ENCODE results near the gene YIPF2.

The YIPF2 gene

GRCh38 chr19:10975374-10976130 lies 47.1 kb upstream of the YIPF2 start:
- no peak overlapping the region for H3K4me3 ChIP-seq (ENCODE audit: low read length)
- peaks cover 91% of the 10 kb centered on the region for H3K79me2 ChIP-seq (ENCODE audit: low read length)
- peaks cover 16% of the 10 kb centered on the region for H3K4me1 ChIP-seq (ENCODE audit: low read length)
- no peak overlapping the region for H2AFZ ChIP-seq (ENCODE audit: low read depth, low read length)
- peaks cover 11% of the 10 kb centered on the region for H3K36me3 ChIP-seq (replicated peaks; ENCODE audit: low read depth, low read length)
- H4K20me1 ChIP-seq (ENCODE audit: insufficient read depth, low read length): peaks cover 73% of the 10 kb centered on the region
- no peak overlapping the region for H3K27ac ChIP-seq (ENCODE audit: low read length)
- H3K9me3 ChIP-seq (ENCODE audit: insufficient read depth, low read length): no peaks in the 10 kb centered on the region
- no peak overlapping the region for H3K4me2 ChIP-seq (ENCODE audit: low read length)
- TF ChIP-seq EZH2phosphoT487 (IDR thresholded peaks at IDR 0.05; ENCODE audit: low read depth): no peak
- TF ChIP-seq, protein P1, sequence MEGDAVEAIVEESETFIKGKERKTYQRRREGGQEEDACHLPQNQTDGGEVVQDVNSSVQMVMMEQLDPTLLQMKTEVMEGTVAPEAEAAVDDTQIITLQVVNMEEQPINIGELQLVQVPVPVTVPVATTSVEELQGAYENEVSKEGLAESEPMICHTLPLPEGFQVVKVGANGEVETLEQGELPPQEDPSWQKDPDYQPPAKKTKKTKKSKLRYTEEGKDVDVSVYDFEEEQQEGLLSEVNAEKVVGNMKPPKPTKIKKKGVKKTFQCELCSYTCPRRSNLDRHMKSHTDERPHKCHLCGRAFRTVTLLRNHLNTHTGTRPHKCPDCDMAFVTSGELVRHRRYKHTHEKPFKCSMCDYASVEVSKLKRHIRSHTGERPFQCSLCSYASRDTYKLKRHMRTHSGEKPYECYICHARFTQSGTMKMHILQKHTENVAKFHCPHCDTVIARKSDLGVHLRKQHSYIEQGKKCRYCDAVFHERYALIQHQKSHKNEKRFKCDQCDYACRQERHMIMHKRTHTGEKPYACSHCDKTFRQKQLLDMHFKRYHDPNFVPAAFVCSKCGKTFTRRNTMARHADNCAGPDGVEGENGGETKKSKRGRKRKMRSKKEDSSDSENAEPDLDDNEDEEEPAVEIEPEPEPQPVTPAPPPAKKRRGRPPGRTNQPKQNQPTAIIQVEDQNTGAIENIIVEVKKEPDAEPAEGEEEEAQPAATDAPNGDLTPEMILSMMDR (IDR thresholded peaks at IDR 0.05; ENCODE audit: low read depth, low read length): no peak
- H3K27me3 ChIP-seq (ENCODE audit: low read depth, low read length): no peaks in the 10 kb centered on the region
- H3K9ac ChIP-seq (ENCODE audit: low read length): no peak overlapping the region

- H2AFZ ChIP-seq (ENCODE audit: low read depth, low read length): no peak overlapping the region
- no peak overlapping the region for H3K4me2 ChIP-seq (ENCODE audit: low read length)
- peaks cover 63% of the 10 kb centered on the region for H4K20me1 ChIP-seq (ENCODE audit: insufficient read depth, low read length)
- H3K4me3 ChIP-seq (ENCODE audit: low read length): no peak overlapping the region
- peaks cover 94% of the 10 kb centered on the region for H3K79me2 ChIP-seq (ENCODE audit: low read length)
- peaks cover 11% of the 10 kb centered on the region for H3K36me3 ChIP-seq (replicated peaks; ENCODE audit: low read depth, low read length)
- no peaks in the 10 kb centered on the region for H3K9me3 ChIP-seq (ENCODE audit: insufficient read depth, low read length)
- no peaks in the 10 kb centered on the region for H3K27me3 ChIP-seq (ENCODE audit: low read depth, low read length)
- TF ChIP-seq, protein P1 (IDR thresholded peaks at IDR 0.05; ENCODE audit: low read depth, low read length): no peak
- no peak for TF ChIP-seq EZH2phosphoT487 (IDR thresholded peaks at IDR 0.05; ENCODE audit: low read depth)
- H3K4me1 ChIP-seq (ENCODE audit: low read length): peaks cover 11% of the 10 kb centered on the region
- H3K9ac ChIP-seq (ENCODE audit: low read length): no peak overlapping the region
- no peak overlapping the region for H3K27ac ChIP-seq (ENCODE audit: low read length)
Measured at GRCh38 chr19:10971107-10971726, 42.8 kb upstream of the YIPF2 start.

- Histone ChIP-seq H3K4me3 (ENCODE audit: low read length) (no peak overlapping the region), H3K4me1 (ENCODE audit: low read length) (peaks cover 11% of the 10 kb centered on the region), H3K9me3 (ENCODE audit: insufficient read depth, low read length) (no peaks in the 10 kb centered on the region), H3K27me3 (ENCODE audit: low read depth, low read length) (no peaks in the 10 kb centered on the region), H3K79me2 (ENCODE audit: low read length) (peaks cover 95% of the 10 kb centered on the region), H3K36me3 (replicated peaks; ENCODE audit: low read depth, low read length) (peaks cover 18% of the 10 kb centered on the region), H4K20me1 (ENCODE audit: insufficient read depth, low read length) (peaks cover 61% of the 10 kb centered on the region), H3K9ac (ENCODE audit: low read length) (no peak overlapping the region), H3K4me2 (ENCODE audit: low read length) (peak overlapping the region; percentile 42), H3K27ac (ENCODE audit: low read length) (no peak overlapping the region), H2AFZ (ENCODE audit: low read depth, low read length) (no peak overlapping the region)
- TF ChIP-seq, protein P1 (IDR thresholded peaks at IDR 0.05; ENCODE audit: low read depth, low read length): peak; percentile 12; the same call in 1 of the 2 replicates
- TF ChIP-seq EZH2phosphoT487 (IDR thresholded peaks at IDR 0.05; ENCODE audit: low read depth): no peak
Measured at GRCh38 chr19:10968527-10969135, 40.2 kb upstream of the YIPF2 start.

GRCh38 chr19:10966809-10967208 lies 38.4 kb upstream of the YIPF2 start:
- no peak overlapping the region for H3K4me3 ChIP-seq (ENCODE audit: low read length)
- TF ChIP-seq, protein P1 (IDR thresholded peaks at IDR 0.05; ENCODE audit: low read depth, low read length): no peak
- H4K20me1 ChIP-seq (ENCODE audit: insufficient read depth, low read length): peaks cover 63% of the 10 kb centered on the region
- peaks cover 15% of the 10 kb centered on the region for H3K36me3 ChIP-seq (replicated peaks; ENCODE audit: low read depth, low read length)
- no peak overlapping the region for H3K4me2 ChIP-seq (ENCODE audit: low read length)
- no peak overlapping the region for H2AFZ ChIP-seq (ENCODE audit: low read depth, low read length)
- no peak overlapping the region for H3K9ac ChIP-seq (ENCODE audit: low read length)
- H3K79me2 ChIP-seq (ENCODE audit: low read length): peaks cover 97% of the 10 kb centered on the region
- no peaks in the 10 kb centered on the region for H3K27me3 ChIP-seq (ENCODE audit: low read depth, low read length)
- peaks cover 25% of the 10 kb centered on the region for H3K4me1 ChIP-seq (ENCODE audit: low read length)
- H3K27ac ChIP-seq (ENCODE audit: low read length): no peak overlapping the region
- H3K9me3 ChIP-seq (ENCODE audit: insufficient read depth, low read length): no peaks in the 10 kb centered on the region

All from OCI-LY3 (cell line).